OCI-LY1 (cell line): ENCODE measurements around the gene CDHR3.

Experiments used
- EZH2 ChIP-seq: fragments of 200-600 bp; sonication (generic), shearing (Covaris generic); IDR thresholded peaks from 2 replicates; pipeline ENCODE4 v1.8.0; 2017; ENCODE audit warnings: borderline replicate concordance, mixed run types, mild to moderate bottlenecking, antibody characterized with exemption, low read length, moderate library complexity, mixed read lengths
- TF ChIP-seq, protein P1 (sequence below): fragments of 200-600 bp; sonication (generic), shearing (Covaris generic); IDR thresholded peaks from 2 replicates; pipeline ENCODE4 v1.5.1; 2017; ENCODE audit warnings: mild to moderate bottlenecking, antibody characterized with exemption, low read length, moderate library complexity, mixed read lengths

- TF ChIP-seq, protein P1, sequence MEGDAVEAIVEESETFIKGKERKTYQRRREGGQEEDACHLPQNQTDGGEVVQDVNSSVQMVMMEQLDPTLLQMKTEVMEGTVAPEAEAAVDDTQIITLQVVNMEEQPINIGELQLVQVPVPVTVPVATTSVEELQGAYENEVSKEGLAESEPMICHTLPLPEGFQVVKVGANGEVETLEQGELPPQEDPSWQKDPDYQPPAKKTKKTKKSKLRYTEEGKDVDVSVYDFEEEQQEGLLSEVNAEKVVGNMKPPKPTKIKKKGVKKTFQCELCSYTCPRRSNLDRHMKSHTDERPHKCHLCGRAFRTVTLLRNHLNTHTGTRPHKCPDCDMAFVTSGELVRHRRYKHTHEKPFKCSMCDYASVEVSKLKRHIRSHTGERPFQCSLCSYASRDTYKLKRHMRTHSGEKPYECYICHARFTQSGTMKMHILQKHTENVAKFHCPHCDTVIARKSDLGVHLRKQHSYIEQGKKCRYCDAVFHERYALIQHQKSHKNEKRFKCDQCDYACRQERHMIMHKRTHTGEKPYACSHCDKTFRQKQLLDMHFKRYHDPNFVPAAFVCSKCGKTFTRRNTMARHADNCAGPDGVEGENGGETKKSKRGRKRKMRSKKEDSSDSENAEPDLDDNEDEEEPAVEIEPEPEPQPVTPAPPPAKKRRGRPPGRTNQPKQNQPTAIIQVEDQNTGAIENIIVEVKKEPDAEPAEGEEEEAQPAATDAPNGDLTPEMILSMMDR = peak; percentile 96
- TF ChIP-seq EZH2 = no peak
Measured at GRCh38 chr7:106041140-106041717, 78.2 kb downstream of the CDHR3 start.
